SK-N-SH treated with all-trans-retinoic acid at 6 μM for 48 hours (cell line): ENCODE measurements around the gene CYP2S1.

Experiments
- ARNTL ChIP-seq: fragments of 450-650 bp; formaldehyde crosslinking; IDR thresholded peaks from 2 replicates; pipeline ENCODE4 v1.5.0; 2020; ENCODE audit warnings: low read depth, mild to moderate bottlenecking, moderate library complexity, borderline replicate concordance
- CREB5 ChIP-seq: fragments of 250-450 bp; sonication (Bioruptor Pico); IDR thresholded peaks from 2 replicates; pipeline ENCODE4 v1.5.1; 2020; ENCODE audit warnings: low read depth, mild to moderate bottlenecking, moderate library complexity
- CSDC2 ChIP-seq: fragments of 250-450 bp; sonication (Bioruptor Pico); IDR thresholded peaks from 2 replicates; pipeline ENCODE4 v1.5.0; 2020; ENCODE audit warnings: mild to moderate bottlenecking, moderate library complexity
- ESRRG ChIP-seq: fragments of 250-450 bp; sonication (Bioruptor Pico); IDR thresholded peaks from 2 replicates; pipeline ENCODE4 v1.6.1; 2021; ENCODE audit warnings: mild to moderate bottlenecking
- PATZ1 ChIP-seq: fragments of 250-450 bp; sonication (Bioruptor Pico); IDR thresholded peaks from 2 replicates; pipeline ENCODE4 v1.8.0; 2020; ENCODE audit warnings: mild to moderate bottlenecking, moderate library complexity, borderline replicate concordance
- PPARA ChIP-seq: fragments of 250-450 bp; sonication (Bioruptor Pico); IDR thresholded peaks from 2 replicates; pipeline ENCODE4 v1.5.0; 2020; ENCODE audit warnings: mild to moderate bottlenecking, borderline replicate concordance
- RARB ChIP-seq: fragments of 250-450 bp; sonication (Bioruptor Pico); IDR thresholded peaks from 2 replicates; pipeline ENCODE4 v1.8.0; 2021; ENCODE audit warnings: mild to moderate bottlenecking, moderate library complexity
- TOX ChIP-seq: fragments of 250-450 bp; sonication (Bioruptor Pico); IDR thresholded peaks from 2 replicates; pipeline ENCODE4 v1.8.0; 2021; ENCODE audit warnings: mild to moderate bottlenecking, moderate library complexity, borderline replicate concordance
- ZC3H10 ChIP-seq: fragments of 250-450 bp; sonication (Bioruptor Pico); IDR thresholded peaks from 2 replicates; pipeline ENCODE4 v1.5.1; 2021; ENCODE audit warnings: mild to moderate bottlenecking, moderate library complexity
- ZFP30 ChIP-seq: fragments of 450-650 bp; formaldehyde crosslinking; IDR thresholded peaks from 2 replicates; pipeline ENCODE4 v1.5.0; 2022; ENCODE audit warnings: mild to moderate bottlenecking, moderate library complexity
- ZNF70 ChIP-seq: fragments of 450-650 bp; formaldehyde crosslinking; IDR thresholded peaks from 2 replicates; pipeline ENCODE4 v1.5.0; 2020; ENCODE audit warnings: mild to moderate bottlenecking, moderate library complexity
- ZNF8 ChIP-seq: fragments of 450-650 bp; formaldehyde crosslinking; IDR thresholded peaks from 2 replicates; pipeline ENCODE4 v1.5.0; 2020; ENCODE audit warnings: mild to moderate bottlenecking, moderate library complexity
- TF ChIP-seq, protein P1 (sequence below): fragments of 250-450 bp; sonication (Bioruptor Pico); IDR thresholded peaks from 2 replicates; pipeline ENCODE4 v1.5.0; 2020; ENCODE audit warnings: mild to moderate bottlenecking, moderate library complexity

DNA sequence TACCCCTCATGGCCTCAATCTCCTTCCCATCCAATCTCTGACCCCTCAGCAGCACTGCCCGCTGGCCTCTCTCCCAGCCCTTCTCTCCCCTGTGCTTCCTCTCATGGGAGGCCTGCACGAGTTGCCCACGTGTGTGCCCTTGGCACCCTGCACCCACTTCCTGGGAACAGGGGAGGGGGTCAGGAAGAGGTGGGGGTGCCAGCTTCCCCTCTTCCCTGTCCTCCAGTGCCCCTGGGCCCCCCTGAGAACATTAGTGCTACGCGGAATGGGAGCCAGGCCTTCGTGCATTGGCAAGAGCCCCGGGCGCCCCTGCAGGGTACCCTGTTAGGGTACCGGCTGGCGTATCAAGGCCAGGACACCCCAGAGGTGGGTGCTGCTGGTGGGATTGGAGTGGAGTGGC lies 45.2 kb downstream of the CYP2S1 start:
- TF ChIP-seq PATZ1 (no peak), ARNTL (no peak), TOX (CRISPR knock-in tag) (no peak), PPARA (CRISPR knock-in tag) (no peak), CSDC2 (CRISPR knock-in tag) (no peak), ZC3H10 (CRISPR knock-in tag) (no peak), ZFP30 (no peak), ESRRG (CRISPR knock-in tag) (no peak), CREB5 (CRISPR knock-in tag) (no peak), ZNF70 (CRISPR knock-in tag) (no peak), ZNF8 (CRISPR knock-in tag) (no peak), RARB (no peak)
- TF ChIP-seq, protein P1, sequence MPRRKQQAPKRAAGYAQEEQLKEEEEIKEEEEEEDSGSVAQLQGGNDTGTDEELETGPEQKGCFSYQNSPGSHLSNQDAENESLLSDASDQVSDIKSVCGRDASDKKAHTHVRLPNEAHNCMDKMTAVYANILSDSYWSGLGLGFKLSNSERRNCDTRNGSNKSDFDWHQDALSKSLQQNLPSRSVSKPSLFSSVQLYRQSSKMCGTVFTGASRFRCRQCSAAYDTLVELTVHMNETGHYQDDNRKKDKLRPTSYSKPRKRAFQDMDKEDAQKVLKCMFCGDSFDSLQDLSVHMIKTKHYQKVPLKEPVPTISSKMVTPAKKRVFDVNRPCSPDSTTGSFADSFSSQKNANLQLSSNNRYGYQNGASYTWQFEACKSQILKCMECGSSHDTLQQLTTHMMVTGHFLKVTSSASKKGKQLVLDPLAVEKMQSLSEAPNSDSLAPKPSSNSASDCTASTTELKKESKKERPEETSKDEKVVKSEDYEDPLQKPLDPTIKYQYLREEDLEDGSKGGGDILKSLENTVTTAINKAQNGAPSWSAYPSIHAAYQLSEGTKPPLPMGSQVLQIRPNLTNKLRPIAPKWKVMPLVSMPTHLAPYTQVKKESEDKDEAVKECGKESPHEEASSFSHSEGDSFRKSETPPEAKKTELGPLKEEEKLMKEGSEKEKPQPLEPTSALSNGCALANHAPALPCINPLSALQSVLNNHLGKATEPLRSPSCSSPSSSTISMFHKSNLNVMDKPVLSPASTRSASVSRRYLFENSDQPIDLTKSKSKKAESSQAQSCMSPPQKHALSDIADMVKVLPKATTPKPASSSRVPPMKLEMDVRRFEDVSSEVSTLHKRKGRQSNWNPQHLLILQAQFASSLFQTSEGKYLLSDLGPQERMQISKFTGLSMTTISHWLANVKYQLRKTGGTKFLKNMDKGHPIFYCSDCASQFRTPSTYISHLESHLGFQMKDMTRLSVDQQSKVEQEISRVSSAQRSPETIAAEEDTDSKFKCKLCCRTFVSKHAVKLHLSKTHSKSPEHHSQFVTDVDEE, result no peak
